SU-DHL-6 (cell line): ENCODE data around the gene MNAT1.

ENCODE experiments used
- EZH2phosphoT487 ChIP-seq: fragments of 200-600 bp; sonication (generic), shearing (Covaris generic); conservative IDR thresholded peaks from 2 replicates; pipeline ENCODE4 v1.6.1; 2018; ENCODE audit warnings: mild to moderate bottlenecking, antibody characterized with exemption, low read length, moderate library complexity, mixed read lengths
- TF ChIP-seq, protein P1 (sequence below): fragments of 200-600 bp; sonication (generic); IDR thresholded peaks from one replicate; pipeline ENCODE4 v1.5.1; 2017; ENCODE audit warnings: antibody characterized with exemption, mild to moderate bottlenecking, low read length, moderate library complexity; ENCODE audit not compliant: insufficient read depth, poor library complexity, severe bottlenecking

GRCh38 chr14:60922050-60922449 is 187.5 kb downstream of the MNAT1 start:
- TF ChIP-seq, protein P1, sequence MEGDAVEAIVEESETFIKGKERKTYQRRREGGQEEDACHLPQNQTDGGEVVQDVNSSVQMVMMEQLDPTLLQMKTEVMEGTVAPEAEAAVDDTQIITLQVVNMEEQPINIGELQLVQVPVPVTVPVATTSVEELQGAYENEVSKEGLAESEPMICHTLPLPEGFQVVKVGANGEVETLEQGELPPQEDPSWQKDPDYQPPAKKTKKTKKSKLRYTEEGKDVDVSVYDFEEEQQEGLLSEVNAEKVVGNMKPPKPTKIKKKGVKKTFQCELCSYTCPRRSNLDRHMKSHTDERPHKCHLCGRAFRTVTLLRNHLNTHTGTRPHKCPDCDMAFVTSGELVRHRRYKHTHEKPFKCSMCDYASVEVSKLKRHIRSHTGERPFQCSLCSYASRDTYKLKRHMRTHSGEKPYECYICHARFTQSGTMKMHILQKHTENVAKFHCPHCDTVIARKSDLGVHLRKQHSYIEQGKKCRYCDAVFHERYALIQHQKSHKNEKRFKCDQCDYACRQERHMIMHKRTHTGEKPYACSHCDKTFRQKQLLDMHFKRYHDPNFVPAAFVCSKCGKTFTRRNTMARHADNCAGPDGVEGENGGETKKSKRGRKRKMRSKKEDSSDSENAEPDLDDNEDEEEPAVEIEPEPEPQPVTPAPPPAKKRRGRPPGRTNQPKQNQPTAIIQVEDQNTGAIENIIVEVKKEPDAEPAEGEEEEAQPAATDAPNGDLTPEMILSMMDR = no peak
- no peak for TF ChIP-seq EZH2phosphoT487
